NCI-H2196 (cell line): ENCODE results near the gene MAST3.

ENCODE experiments used
- DNase-seq: peaks from one replicate; lab custom pipeline; 2025; ENCODE audit not compliant: unreplicated experiment; lab: John Stamatoyannopoulos, UW

The MAST3 gene

DNA sequence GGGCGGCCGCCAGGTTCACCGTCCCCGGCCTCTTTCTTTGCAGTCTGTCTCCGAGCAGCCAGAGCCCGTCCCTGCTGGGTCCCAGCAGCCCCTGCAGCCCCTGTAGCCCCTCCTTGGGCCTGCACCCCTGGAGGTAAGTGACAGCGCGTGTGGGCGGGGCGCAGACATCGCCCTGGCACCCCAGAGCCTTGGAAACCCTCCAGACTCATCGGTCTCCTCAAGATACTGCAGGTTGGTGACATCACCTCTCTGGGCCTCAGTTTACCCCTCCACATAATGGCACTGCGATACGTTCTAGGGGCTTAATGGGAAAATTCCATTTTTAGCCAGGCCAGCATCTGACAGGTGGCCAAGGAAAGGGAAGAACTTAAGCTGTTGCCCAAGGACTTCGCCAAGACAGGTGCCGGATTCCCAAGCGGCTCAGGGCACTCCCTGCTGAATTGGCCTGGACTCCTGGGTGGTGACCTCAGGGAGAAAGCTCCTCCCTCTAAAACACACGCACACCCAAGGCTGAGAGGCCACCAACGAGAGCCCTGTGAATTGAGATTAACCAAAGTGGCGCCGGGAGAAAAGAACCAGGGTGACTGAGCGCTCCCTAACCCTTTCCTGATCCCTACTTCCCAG lies 13.1 kb downstream of the MAST3 start:
- DNase-seq = no peak

DNA sequence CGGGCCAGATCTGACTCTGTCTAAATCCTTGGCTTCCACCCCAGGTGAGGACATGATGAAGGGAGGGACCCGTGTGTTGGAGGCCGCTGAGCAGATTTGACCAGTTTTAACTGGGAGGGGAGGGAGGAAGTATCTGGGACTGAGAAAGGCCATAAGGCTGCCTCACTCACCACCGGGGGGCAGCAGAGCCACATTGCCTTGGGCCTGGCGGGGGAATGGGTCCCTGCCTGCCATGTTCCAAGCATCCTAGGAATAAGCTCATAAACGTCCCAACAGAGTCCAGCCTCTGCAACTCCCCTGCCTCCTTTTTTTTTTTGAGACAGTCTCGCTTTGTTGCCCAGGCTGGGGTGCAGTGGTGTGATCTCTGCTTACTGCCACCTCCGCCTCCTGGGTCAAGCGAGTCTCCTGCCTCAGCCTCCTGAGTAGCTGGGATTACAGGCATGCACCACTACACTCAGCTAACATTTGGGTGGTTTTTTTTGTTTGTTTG lies 15.5 kb downstream of the MAST3 start:
- DNase-seq = peak; percentile 90

DNA sequence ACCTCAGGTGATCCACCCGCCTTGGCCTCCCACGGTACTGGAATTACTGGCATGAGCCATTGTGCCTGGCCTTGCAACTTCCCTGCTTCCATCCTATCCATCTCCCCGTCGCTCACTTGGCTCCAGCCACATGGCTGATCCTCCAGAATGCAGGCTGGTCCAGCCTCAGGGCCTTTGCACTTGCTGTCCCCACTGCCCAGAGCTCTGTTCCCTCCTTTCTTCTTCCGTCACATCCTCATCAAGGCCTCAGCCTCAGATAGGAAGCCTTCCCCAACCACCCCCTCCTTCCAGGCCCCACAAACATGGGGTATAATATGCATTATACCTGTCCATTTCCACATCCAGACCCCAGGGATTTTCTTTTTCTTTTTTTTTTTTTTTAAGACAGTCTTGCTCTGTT lies 16.2 kb downstream of the MAST3 start:
- no peak for DNase-seq

DNA sequence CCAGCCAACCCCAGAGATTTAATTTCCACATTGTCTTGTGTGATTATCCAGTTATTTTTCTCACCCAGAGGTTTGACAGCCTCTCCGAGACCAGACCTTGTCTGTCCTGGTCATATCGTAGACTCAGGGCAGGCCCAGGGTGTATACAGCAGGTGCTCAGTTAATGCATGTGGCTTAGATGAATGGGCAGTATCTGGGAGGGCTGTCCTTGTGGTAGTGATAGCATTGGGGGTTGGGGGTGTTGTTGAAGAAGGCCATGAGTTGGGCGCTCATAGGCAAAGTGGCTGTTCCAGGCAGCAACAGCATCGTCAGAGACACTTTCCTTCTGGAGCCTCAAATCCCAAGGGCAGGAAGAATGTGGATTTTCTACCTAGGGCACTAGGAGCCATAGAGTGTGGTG lies 16.9 kb downstream of the MAST3 start:
- DNase-seq = no peak

DNA sequence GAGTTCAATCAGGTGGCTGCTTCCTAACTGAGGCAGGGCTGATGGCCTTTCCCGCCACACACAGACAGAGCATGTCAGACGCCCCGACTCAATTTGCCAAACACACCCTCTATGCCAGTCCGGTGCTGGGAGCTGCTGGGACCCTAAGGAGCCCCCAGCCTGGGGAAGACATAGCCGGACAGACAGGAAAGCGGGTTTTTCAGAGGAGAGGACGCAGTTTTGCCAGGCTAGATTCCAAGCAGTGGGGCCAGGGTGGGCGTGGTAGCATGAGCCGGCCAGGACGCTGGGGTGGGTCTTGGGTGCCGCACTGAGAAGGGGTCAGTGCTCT lies 19.8 kb downstream of the MAST3 start:
- DNase-seq = no peak

DNA sequence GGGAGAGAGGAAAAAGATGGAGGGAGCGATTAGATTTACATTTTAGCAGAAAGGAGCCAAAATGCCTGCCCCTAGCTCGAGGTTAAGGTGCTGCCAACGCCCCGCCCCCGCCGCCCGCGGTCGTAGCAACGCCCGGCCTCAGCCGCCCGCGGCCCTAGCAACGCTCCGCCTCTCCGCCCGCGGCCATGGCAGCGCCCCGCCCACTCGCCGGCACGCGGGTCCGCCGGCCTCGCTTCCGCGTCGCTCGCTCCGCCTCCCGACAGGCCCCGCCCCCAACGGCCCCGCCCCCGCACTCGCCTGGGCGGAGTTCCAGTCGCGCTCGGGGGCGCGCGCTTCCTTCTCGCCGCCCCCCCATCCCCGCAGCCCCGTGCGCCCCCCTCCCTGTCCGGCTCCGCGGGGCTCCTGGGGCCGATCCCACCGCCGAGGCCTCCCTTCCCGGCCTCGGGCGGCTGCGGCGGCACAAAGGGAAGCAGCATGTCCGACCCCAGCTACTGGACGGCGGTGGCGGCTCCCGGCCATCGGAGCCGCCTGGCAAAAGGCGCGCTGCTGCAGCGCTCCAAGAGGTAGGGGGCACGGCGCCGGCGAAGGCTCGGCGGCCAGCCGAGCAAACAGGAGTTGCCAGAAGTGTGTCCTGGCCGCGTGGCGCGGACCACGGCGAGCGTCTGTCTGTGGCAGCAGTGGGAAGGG lies 20.3 kb downstream of the MAST3 start:
- DNase-seq = peak; percentile 93

DNA sequence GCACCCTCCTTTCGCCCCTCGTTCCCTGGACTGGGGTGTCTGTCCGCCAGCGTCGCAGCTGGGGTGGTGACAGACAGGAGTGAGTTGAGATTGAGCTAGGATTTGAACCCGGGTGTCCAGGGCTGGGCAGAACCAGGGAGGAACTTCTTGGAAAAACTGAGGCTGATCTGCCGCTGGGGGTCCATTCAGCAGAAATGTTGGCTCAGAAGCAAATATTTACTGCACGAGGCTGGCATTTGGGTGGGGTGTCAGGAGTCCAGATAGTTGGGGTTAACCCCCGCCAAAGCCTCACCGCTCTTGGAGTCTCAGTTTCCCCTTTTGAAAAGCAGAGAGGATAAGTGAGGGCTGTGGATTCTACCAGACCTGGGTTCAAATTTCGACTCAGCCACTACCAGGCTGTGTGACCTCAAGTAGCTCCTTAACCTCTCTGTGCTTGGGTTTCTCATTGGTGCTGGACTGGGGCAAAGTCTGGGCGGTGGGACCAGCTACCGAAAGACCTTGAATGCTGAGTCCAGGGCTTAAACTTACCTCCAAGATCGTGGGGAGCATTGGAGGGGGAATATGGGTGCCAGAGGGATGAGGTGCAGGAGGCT lies 20.9 kb downstream of the MAST3 start:
- no peak for DNase-seq

DNA sequence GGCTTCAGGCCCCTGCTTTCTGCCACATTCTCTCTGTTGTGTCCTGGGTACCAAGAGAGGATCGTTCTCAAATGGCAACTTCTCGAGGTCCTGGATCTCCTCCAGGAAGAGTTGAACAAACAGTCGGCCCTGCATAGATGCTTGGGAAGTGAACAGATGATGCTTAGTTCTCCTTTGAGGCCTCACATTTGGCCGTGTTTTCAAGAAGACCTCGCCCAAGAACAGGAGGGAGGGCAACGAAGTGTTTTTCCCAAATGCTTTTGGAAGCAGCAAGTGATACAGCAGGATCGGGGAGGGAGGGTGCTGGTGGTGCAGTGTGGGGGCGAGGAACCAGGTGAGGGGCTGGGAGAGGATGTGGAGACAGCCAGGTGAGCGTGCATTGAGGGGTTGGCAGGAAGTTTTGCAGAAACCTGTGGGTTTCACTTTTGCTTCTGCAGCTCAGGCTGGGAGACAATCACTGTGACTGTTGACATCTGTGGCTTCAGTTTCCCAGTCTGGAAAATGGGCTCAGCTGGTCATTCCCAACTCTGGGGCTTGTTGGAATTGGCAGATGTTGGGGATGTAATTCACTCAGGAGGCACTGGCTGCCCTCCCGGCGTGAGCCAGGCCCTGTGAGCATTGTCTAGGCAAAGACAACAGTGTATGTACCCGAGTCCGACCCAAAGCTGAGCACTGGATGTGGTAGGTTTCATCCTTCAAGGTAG lies 21.6 kb downstream of the MAST3 start:
- no peak for DNase-seq

DNA sequence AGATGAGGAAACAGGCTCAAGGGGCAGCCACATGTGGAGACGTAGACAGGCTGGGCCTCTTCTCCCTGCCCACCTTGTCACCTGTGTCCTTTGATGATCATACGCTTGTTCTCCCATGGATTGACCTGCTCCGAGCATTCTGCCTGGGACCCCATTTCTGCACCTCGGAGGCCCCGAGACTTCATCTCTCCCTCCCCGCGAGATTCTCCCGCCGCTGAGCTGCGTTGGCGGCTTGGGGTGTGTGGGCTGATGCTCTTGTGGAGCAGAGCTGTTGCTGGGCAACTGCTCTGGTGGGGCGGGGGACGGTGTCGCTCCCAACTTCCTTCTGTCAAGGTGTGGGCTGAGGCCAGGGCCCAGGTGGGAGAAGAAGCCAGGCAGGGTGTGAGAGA lies 22.1 kb downstream of the MAST3 start:
- no peak for DNase-seq

DNA sequence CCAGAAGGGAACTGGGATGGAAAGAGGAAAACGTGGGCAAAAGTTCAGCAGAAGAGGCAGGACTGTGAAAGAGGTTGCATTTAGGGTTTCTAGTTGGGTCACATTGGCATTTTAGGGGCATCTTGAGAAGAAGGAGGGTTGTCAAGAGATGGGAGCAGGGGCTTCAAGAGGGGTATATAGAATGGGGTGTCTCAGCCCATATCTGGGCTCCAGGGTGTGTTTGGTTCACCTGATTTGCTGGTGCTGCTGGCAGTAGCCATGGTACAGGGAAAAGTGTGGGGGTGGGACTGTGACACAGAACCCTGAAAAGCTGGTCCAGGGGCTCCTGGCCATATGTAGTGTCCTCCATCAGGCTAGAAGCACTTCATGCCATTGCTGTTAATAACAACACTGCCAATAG lies 22.5 kb downstream of the MAST3 start:
- no peak for DNase-seq

DNA sequence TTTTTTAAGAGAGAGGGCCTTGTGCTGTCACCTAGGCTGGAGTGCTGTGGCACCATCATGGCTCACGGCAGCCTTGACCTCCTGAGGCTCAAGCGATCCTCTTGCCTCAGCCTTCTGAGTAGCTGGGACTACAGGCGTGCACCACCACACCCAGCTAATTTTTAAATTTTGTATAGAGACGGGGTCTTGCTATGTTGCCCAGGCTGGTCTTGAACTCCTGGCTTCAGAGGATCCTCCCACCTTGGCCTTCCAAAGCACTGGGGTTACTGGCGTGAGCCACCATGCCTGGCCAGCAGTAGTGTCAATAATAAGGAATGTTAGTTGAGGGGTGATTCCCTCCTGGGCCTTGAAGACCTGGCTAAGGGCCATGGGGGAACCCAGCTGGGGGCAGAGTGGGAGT lies 23.6 kb downstream of the MAST3 start:
- DNase-seq = no peak

DNA sequence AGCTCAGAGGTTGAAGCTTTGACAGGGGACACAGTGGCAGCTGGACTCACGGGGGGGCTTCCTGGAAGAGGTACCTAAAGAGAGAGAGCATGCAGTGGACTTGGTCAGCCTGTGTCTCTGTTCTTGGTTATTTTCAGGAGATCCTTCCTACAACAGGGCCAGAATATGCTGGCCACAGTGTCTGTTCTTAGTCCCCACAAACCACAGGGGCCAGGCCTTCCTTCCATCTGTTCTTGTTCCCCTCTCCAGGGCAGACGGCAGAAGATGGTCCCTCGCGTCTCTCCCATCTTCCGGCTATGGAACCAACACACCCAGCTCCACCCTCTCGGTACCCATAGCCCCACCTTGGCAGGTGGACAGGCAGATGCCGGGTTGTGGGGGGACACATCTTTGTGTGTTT lies 24.8 kb downstream of the MAST3 start:
- DNase-seq = no peak

DNA sequence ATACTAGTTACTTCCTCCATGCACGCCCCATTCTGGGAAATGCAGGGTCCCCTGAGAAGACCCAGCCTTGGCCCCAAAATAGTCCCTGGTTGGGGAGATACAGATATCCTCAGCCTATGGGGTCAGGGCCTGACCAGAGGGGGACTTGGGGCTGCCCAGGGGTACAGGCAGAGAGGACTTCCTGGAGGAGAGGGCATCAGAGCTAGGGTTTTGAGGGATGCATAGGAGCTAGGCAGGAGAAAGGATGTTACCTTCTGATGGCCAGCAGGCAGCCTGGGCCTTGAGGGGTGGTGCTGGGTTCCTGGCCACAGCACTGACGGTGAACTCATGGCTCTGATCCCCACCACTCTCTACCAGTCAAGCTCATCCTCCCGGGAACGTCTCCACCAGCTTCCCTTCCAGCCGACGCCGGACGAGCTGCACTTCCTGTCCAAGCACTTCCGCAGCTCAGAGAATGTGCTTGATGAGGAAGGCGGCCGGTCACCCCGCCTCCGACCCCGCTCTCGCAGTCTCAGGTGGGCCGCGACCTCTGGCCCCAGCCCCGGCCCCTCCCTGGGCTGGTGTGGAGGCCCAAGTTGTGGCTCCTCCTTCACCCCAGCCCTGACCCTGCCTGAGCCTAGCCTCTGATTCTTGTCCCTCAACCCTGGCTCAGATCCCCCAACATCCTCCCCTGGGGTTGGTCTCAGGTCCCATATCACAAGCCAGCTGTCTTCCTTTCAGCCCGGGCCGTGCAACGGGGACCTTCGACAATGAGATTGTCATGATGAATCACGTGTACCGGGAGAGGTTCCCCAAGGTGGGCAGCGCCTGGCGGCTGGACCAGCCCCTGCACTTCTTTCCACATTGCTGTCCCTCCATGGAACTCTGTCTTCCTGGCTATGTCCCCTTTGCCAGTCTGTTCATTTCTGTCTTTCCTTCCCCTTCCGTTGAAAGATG lies 25.6 kb downstream of the MAST3 start:
- no peak for DNase-seq

DNA sequence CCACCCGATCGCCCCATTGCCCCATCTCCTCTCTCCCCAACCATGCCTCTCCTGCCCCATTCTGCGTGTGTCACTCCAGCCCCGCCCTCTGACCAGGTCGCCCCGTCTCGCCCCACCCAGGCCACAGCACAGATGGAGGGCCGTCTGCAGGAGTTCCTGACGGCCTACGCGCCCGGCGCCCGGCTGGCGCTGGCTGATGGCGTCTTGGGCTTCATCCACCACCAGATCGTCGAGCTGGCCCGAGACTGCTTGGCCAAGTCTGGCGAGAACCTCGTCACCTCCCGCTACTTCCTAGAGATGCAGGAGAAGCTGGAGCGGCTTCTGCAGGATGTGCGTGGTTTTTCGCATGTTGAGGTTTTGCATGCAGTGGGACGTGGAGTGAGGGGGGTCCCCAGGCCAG lies 26.2 kb downstream of the MAST3 start:
- no peak for DNase-seq

DNA sequence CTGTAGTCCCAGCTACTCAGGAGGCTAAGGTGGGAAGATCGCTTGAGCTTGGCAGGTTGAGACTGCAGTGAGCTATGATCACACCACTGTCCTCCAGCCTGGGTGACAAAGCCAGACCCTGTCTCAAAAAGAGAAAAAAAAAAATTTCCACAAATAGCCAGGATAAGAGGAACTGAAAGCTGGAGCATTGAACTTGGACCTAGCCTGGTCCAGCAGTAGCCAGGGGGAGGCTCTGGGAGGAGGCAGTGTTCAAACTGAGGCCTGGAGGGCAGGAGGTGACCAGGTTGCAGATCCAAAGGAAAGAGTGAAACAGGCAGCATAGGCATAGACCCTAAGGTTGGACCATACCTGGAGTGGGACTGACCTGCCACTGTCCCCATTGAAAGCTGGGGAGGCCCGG lies 28.5 kb downstream of the MAST3 start:
- no peak for DNase-seq

DNA sequence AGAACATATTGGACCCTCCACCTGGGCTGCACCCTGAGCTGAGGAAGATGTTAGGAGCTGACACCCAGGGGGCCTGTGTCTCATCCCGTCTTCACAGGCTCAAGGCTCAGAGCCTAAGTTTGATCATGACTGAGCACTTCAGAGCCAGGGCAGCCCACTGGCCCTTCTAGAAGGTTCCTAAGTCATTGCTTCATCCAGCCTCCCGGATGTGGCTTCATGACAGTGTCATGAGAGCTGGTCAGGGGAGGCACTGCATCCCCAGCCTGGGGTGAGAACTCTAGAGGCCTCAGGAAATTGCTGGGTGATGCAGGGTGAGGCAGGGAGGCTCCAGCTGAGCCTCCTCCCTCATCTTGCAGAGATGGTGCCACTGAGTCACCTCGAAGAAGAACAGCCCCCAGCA lies 30.5 kb downstream of the MAST3 start:
- DNase-seq = no peak

DNA sequence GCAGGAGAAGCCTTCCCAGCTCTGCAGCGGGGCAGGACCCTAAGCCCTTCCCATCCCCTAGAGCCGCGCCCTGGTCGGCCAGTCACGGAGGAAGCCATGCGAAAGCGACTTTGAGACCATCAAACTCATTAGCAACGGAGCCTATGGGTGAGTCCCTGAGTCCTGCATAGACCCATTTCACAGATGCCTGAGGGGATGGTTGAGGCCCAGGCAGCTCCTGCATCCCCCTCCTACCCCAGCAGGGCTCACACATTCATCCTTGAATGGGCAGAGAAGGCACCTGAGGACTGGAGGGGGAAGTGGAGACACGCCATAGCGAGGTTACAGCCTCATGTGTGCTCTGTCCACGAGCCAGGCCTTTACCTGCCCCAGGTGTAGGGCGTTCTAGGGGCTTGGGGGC lies 31.2 kb downstream of the MAST3 start:
- no peak for DNase-seq

DNA sequence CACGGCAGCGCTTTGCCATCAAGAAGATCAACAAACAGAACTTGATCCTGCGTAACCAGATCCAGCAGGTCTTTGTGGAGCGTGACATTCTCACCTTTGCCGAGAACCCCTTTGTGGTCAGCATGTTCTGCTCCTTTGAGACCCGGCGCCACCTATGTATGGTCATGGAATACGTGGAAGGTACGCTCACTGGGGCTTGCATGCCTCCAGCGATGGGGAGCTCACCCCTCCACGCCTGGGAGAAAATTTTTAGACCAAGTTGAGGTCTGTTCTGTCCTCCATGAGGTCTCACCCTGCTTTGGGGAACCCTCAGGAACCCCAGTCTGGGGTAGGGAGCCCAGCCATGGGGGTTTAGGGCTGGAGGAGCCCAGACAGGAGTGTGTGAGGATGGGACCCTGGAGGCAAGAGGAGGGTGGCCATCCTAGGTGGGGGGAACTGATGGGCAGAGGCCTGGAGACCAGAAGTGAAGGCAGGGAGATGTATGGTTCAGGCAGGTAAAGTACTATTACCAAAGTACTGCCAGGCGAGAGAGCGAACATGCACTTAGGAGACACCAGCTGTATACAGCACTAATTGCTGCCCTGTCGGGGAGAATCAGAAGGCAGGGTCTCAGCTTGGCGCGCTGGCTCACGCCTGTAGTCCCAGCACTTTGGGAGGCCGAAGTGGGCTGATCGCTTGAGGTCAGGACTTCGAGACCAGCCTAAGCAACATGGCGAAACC lies 33.1 kb downstream of the MAST3 start:
- no peak for DNase-seq

DNA sequence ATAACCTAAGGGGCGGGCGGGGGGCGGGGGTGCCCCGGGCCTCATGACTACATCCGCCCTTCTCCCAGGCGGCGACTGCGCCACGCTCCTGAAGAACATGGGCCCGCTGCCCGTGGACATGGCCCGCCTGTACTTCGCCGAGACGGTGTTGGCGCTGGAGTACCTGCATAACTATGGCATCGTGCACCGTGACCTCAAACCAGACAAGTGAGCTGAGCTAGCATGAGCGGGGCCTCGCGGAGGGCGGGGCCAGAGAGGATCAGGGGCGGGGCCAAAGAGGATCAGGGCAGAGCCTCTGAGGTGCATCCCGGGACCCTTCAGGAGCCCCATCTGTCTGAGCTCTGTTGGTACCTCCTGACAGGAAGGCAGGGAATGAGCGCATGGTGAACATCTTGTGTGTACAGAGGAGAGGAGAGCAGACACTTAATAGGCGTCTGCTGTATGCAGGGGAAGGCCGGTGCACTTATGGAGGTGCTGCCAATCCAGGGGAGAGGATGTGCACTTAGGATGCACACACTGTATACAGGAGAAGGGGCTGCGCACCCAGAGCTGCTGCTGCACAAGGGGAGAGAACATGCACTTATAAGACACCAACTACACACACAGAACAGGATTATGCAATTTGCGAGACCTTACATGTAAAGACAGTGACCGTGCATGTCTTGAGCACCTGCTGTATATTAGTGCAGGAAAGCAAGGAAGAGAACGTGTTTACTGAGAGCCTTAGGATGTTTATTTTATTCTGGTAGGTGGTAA lies 34.4 kb downstream of the MAST3 start:
- DNase-seq = no peak
